VCaP (cell line): ENCODE results near the gene MRGPRF.

ENCODE experiments used
- H3K27ac ChIP-seq: fragments of 450-650 bp; 2 replicates; pipeline ENCODE4 v1.5.1; 2017
- CTCF ChIP-seq: fragments of 450-650 bp; conservative IDR thresholded peaks from 2 replicates; pipeline ENCODE4 v1.5.1; 2017; ENCODE audit warnings: mild to moderate bottlenecking, moderate library complexity

Gene MRGPRF

GRCh38 chr11:68956547-68957254 is 56.3 kb downstream of the MRGPRF start:
- no peak overlapping the region for H3K27ac ChIP-seq
- no peak for TF ChIP-seq CTCF

GRCh38 chr11:68956142-68956541 is 56.9 kb downstream of the MRGPRF start:
- TF ChIP-seq CTCF, result peak; percentile 32
- no peak overlapping the region for H3K27ac ChIP-seq

GRCh38 chr11:68955607-68955958 is 57.5 kb downstream of the MRGPRF start:
- no peak for TF ChIP-seq CTCF

GRCh38 chr11:68954836-68955606 is 58.0 kb downstream of the MRGPRF start:
- H3K27ac ChIP-seq, result no peak overlapping the region
- TF ChIP-seq CTCF, result no peak

More at GRCh38 chr11:68955607-68955958, 57.5 kb downstream of the MRGPRF start:
- H3K27ac ChIP-seq, result no peak overlapping the region
